ENCODE measurements around the gene RNF212. TPM values are rescaled to one million over a fixed set of nuclear protein-coding genes. Genes with fewer than 3 reads are reported as not detected.

RNF212 gene
- total RNA-seq, 4 donors from 2014 or later = 4.5 to 6.6 (median 5.4) TPM; not detected in 1

DNA sequence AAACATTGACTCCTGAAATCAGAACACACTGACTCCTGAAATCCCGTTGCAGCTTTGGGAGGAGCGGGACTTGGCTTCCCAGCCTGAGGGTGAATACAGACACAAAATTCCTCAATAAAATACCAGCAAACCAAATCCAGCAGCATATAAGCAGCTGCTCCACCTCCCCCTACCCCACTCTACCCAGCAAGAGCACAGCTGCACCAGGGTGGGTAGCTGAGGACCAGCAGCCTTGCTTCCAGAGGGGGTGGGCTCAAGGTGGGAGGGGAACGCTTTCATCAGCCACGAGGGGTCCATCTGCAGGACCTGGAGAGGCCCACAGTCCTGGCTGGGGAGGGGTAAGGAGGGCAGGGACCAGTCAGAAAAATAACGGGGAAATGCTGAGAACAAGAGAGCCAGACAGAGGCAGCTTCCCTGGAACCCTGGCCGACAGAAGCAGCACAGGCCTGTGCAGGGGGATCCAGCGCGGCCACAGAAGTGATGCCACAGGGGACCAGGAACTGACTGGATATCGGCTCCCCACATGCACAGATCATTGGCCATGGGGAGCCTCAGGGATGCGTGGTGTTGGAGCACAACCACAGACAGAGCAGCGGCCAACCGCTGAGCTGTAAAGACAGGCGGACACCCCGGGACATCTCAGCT is 52.2 kb downstream of the RNF212 start:
- DNase-seq = peak in 1 of 3 donors; percentile 28

DNA sequence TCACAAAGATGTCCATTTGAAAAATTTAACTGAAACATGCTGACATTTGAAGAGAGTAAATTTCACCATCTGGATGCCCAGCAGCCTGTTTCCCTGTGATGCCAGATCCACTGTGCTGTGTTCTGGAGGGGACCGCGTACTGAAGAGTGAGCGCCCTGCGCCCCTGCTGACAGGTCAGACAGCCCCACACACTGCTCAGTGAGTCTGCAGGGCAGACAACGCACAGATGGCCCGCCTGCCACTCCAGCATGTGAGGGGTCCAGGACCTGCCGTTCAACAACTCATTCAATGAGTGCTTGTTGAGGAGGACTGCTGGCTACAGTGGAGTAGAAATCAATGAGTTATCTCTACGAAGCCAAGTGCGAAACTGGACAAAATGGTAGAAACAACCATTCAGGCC is 52.7 kb downstream of the RNF212 start:
- H3K4me1 ChIP-seq = peaks cover 0 to 5% (median 0%) of the 10 kb centered on the region in 4 donors
- no peak overlapping the region for H3K4me3 ChIP-seq
- peak in 1 of 3 donors; percentile 29 for DNase-seq
- H3K36me3 ChIP-seq = no peaks in the 10 kb centered on the region
- TF ChIP-seq, protein P1, sequence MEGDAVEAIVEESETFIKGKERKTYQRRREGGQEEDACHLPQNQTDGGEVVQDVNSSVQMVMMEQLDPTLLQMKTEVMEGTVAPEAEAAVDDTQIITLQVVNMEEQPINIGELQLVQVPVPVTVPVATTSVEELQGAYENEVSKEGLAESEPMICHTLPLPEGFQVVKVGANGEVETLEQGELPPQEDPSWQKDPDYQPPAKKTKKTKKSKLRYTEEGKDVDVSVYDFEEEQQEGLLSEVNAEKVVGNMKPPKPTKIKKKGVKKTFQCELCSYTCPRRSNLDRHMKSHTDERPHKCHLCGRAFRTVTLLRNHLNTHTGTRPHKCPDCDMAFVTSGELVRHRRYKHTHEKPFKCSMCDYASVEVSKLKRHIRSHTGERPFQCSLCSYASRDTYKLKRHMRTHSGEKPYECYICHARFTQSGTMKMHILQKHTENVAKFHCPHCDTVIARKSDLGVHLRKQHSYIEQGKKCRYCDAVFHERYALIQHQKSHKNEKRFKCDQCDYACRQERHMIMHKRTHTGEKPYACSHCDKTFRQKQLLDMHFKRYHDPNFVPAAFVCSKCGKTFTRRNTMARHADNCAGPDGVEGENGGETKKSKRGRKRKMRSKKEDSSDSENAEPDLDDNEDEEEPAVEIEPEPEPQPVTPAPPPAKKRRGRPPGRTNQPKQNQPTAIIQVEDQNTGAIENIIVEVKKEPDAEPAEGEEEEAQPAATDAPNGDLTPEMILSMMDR (IDR thresholded peaks at IDR 0.05) = no peak
- TF ChIP-seq POLR2A (IDR thresholded peaks at IDR 0.05) = no peak
- H3K27ac ChIP-seq = no peak overlapping the region
- H3K27me3 ChIP-seq = no peaks in the 10 kb centered on the region
- H3K9me3 ChIP-seq = no peaks in the 10 kb centered on the region

More for the DNA sequence above, 52.2 kb downstream of the RNF212 start:
- H3K27ac ChIP-seq = no peak overlapping the region
- H3K4me3 ChIP-seq = no peak overlapping the region
- no peak for TF ChIP-seq POLR2A (IDR thresholded peaks at IDR 0.05)
- TF ChIP-seq, protein P1 (IDR thresholded peaks at IDR 0.05) = no peak
- no peaks in the 10 kb centered on the region for H3K36me3 ChIP-seq
- no peaks in the 10 kb centered on the region for H3K9me3 ChIP-seq
- H3K4me1 ChIP-seq = no peaks in the 10 kb centered on the region
- H3K27me3 ChIP-seq = no peaks in the 10 kb centered on the region

DNA sequence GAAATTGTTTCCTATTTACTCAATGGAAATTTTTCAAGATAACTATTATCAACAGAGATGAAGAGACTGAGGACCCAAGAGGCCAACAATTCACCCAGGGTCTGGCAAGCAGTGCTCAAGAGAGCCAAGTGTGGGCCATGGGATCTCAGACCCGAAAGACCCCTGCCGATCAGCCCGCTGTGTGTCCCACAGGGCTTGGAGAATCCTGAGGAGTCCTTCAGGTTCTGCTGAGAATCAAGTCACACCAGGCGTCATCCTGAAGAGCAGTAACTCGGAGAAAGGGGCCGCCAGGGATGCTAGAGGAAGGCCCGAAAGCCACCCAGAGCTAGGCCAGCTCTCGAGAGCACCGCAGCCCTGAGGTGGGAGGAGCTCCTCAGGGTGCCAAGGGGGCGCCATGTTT is 53.2 kb downstream of the RNF212 start:
- DNase-seq = peak in 1 of 3 donors; percentile 36
- H3K9me3 ChIP-seq = no peaks in the 10 kb centered on the region
- H3K27me3 ChIP-seq = no peaks in the 10 kb centered on the region
- TF ChIP-seq POLR2A (IDR thresholded peaks at IDR 0.05) = no peak
- TF ChIP-seq, protein P1 (IDR thresholded peaks at IDR 0.05) = no peak
- peaks cover 0 to 9% (median 0%) of the 10 kb centered on the region in 4 donors for H3K4me1 ChIP-seq
- H3K4me3 ChIP-seq = no peak overlapping the region
- no peak overlapping the region for H3K27ac ChIP-seq
- no peaks in the 10 kb centered on the region for H3K36me3 ChIP-seq

DNA sequence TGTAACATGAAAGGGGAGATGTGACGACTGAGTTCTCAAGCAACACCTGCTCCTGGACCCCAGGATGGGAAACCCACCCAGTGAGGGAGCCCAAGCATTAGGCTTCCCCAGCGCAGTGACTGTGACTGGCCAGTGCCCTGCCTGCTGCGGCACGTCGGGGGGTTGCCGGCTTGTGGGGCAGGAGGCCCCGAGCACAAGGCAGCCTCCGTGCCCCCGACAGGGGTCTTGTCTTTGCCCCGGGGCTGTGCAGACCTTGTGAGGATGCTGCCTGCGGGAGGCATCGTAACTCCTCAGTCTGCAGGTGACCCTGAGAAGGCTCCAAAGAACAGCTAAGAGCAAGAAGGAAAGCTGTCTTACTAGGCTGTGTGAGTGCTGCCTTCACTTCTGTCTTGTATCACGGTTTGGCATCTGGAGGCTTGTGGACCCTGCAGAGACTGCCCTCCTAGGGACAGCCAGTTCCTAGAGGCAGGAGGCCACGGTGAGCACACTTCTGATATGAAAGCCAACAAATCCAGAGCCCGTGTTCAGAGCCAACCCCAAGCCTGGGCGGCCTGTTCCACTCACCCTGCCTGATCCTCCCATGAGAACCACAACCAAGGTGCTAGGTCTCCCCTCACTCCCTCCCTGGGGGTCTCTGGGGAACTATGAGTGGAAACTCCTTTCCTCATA is 54.2 kb downstream of the RNF212 start:
- no peak for DNase-seq
- no peak overlapping the region for H3K4me3 ChIP-seq
- no peaks in the 10 kb centered on the region for H3K36me3 ChIP-seq
- H3K9me3 ChIP-seq = no peaks in the 10 kb centered on the region
- peaks cover 0 to 9% (median 0%) of the 10 kb centered on the region in 4 donors for H3K4me1 ChIP-seq
- no peak for TF ChIP-seq POLR2A (IDR thresholded peaks at IDR 0.05)
- TF ChIP-seq, protein P1 (IDR thresholded peaks at IDR 0.05) = no peak
- peak overlapping the region in 1 of 4 donors; percentile 12 for H3K27ac ChIP-seq
- H3K27me3 ChIP-seq = no peaks in the 10 kb centered on the region

DNA sequence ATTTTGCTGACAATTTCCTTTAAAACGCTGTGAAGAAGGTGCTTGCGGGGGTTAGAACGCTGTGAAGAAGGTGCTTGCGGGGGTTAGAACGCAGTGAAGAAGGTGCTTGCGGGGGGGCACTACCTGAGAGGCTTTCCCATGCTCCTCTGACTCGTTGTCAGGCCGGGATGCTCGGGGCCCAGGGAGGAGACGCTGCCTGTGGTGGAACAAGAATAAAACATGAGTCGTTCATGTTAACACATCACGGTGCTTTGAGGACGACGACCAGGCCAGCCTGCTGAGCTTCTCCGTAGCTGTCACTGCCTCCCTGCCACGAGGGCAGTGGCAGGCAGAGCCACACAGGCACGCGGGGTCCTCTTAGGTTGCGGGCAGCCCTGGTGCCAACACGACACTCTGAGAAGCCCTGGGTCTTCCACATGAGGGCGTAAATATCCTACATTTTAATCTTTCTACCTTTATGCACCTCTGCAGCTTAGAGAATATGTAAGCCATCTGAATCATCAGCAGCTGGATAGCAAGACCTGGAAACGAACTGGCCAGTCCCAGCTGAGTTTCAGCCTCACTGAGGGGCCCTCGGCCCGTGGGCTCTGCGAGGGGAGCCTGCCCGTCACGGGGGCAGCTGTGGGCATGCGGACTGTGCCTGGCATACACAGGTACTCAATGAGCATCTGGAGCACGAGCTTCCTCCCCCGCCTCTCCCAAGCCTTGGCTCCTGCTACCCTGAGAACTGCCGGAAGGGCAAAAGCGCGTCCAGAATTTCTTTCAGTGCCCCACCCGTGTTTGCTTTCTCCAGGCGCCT is 55.0 kb downstream of the RNF212 start:
- no peaks in the 10 kb centered on the region for H3K36me3 ChIP-seq
- TF ChIP-seq, protein P1 (IDR thresholded peaks at IDR 0.05) = peak in 1 of 6 experiments; percentile 7
- no peak for TF ChIP-seq POLR2A (IDR thresholded peaks at IDR 0.05)
- H3K9me3 ChIP-seq = no peaks in the 10 kb centered on the region
- H3K27me3 ChIP-seq = no peaks in the 10 kb centered on the region
- peak in 2 of 3 donors; percentile 47 to 63 for DNase-seq
- H3K27ac ChIP-seq = peak overlapping the region in 1 of 4 donors; percentile 12
- H3K4me3 ChIP-seq = no peak overlapping the region
- H3K4me1 ChIP-seq = peaks cover 0 to 9% (median 0%) of the 10 kb centered on the region in 4 donors
